DMS114 treated with DMSO at 0.1 percent for 48 hours (cell line): Measurements from ENCODE around the gene MYZAP.

Experiments
- DNase-seq: peaks from one replicate; lab custom pipeline; 2025; ENCODE audit not compliant: unreplicated experiment; lab: John Stamatoyannopoulos, UW

Gene MYZAP

DNA sequence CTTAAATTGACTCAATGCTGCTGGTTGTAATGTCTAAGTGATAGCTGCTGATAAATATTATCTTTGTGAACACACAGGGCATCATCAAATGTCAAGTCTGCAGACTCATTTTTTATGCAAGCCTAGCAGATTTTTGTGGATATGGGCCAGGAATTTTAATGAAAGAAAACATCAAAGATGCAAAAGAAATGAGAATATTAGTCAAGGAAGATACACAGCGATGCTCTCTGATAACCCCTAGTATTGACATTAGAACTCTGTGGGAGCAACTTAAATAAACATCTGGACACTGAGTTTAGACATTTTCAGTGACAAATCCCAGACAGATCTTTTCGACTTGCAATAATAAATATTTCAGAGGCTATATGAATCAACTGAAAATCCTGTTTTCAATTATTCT, 143.2 kb downstream of the MYZAP start:
- DNase-seq = no peak
